Measurements from ENCODE around the gene EHHADH. TPM values are rescaled to one million over a fixed set of nuclear protein-coding genes. Genes with fewer than 3 reads are reported as not detected.
A peak's percentile ranks its signal among the peaks of the same experiment; 100 is the strongest.
"Not testable (repeated sequence)": the region's sequence is repeated elsewhere in the genome, so short reads cannot be mapped to it uniquely, and the experiment has no call there.

EHHADH gene
- total RNA-seq, result 1.1 and 1.7 TPM in 2 replicates

GRCh38 chr3:185253645-185254410, at the start of gene EHHADH:
Gene EHHADH, minus strand, starts transcription at chr3:185254049. Its CDS starts 27 bp downstream, at chr3:185254022.
- CTCF ChIA-PET, result no interaction called here
- H3K27ac Mint-ChIP-seq, result no peak within 1 kb of the TSS

GRCh38 chr3:185299918-185300426, 46.1 kb upstream of the EHHADH start:
- H3K27me3 Mint-ChIP-seq; DNase-seq; H3K36me3 Mint-ChIP-seq (ENCODE audit: low read depth); POLR2A ChIA-PET; CTCF ChIA-PET; H3K9me3 Mint-ChIP-seq: not testable (repeated sequence)
- Mint-ChIP-seq H3K27ac (peak overlapping the region; percentile 57), H3K4me3 (peak overlapping the region; percentile 16), H3K4me1 (peaks cover 13% of the 10 kb centered on the region)
- intact Hi-C loops (cut with micrococcal nuclease), result loop anchor here (5.0 kb wide), 1 partner anchor 48 kb away; the partner anchor contains the start of gene EHHADH
- peak; percentile 86 for ATAC-seq (ENCODE audit: low read depth)

More at GRCh38 chr3:185253645-185254410, at the start of gene EHHADH:
- H3K4me1 Mint-ChIP-seq, result peaks cover 3% of the 10 kb centered on the region
- POLR2A ChIA-PET, result no interaction called here
- no peak for TF ChIP-seq CTCF (IDR thresholded peaks at IDR 0.05)
- ATAC-seq (ENCODE audit: low read depth) (peak; percentile 83), DNase-seq (peak; percentile 24)
- H3K36me3 Mint-ChIP-seq (ENCODE audit: low read depth), result peaks cover 7% of the 10 kb centered on the region
- peak within 1 kb of the TSS; percentile 79 for H3K4me3 Mint-ChIP-seq
- intact Hi-C loops (cut with micrococcal nuclease), result loop anchor here (5.0 kb wide), 1 partner anchor 43 kb away; no protein-coding TSS in a partner anchor
- peaks cover 24% of the 10 kb centered on the region for H3K27me3 Mint-ChIP-seq
- peaks cover 10% of the 10 kb centered on the region for H3K9me3 Mint-ChIP-seq

GRCh38 chr3:185297867-185298266, 44.0 kb upstream of the EHHADH start:
- Mint-ChIP-seq H3K4me3 (no peak overlapping the region), H3K4me1 (peaks cover 13% of the 10 kb centered on the region), H3K27me3 (no peaks in the 10 kb centered on the region), H3K36me3 (ENCODE audit: low read depth) (no peaks in the 10 kb centered on the region), H3K9me3 (peaks cover 4% of the 10 kb centered on the region), H3K27ac (no peak overlapping the region)
- ChIA-PET CTCF (interaction anchor here (1.1 kb wide), 1 partner anchor 10 kb away, joined by 4 read pairs; no protein-coding TSS in a partner anchor), POLR2A (no interaction called here)
- ATAC-seq (ENCODE audit: low read depth), result no peak
- TF ChIP-seq CTCF (IDR thresholded peaks at IDR 0.05), result no peak
- no peak for DNase-seq
- intact Hi-C loops (cut with micrococcal nuclease), result loop anchor here (5.0 kb wide), 1 partner anchor 46 kb away; the partner anchor contains the start of gene EHHADH

GRCh38 chr3:185292238-185292637, 38.4 kb upstream of the EHHADH start:
- POLR2A ChIA-PET, result no interaction called here

GRCh38 chr3:185290266-185290665, 36.4 kb upstream of the EHHADH start:
- peaks cover 11% of the 10 kb centered on the region for H3K36me3 Mint-ChIP-seq (ENCODE audit: low read depth)
- TF ChIP-seq CTCF (IDR thresholded peaks at IDR 0.05), result no peak
- no peak overlapping the region for H3K27ac Mint-ChIP-seq
- no peaks in the 10 kb centered on the region for H3K4me1 Mint-ChIP-seq
- DNase-seq (no peak), ATAC-seq (ENCODE audit: low read depth) (no peak)
- ChIA-PET POLR2A (no interaction called here), CTCF (no interaction called here)
- intact Hi-C loops (cut with micrococcal nuclease), result no loop called here
- no peaks in the 10 kb centered on the region for H3K9me3 Mint-ChIP-seq
- H3K4me3 Mint-ChIP-seq, result no peak overlapping the region
- H3K27me3 Mint-ChIP-seq, result no peaks in the 10 kb centered on the region

More at GRCh38 chr3:185292238-185292637, 38.4 kb upstream of the EHHADH start:
- Mint-ChIP-seq H3K36me3 (ENCODE audit: low read depth) (peaks cover 11% of the 10 kb centered on the region), H3K27ac (no peak overlapping the region), H3K9me3 (no peaks in the 10 kb centered on the region), H3K27me3 (no peaks in the 10 kb centered on the region), H3K4me3 (no peak overlapping the region), H3K4me1 (no peaks in the 10 kb centered on the region)
- CTCF ChIA-PET, result no interaction called here
- ATAC-seq (ENCODE audit: low read depth) (no peak), DNase-seq (no peak)
- intact Hi-C loops (cut with micrococcal nuclease), result no loop called here
- no peak for TF ChIP-seq CTCF (IDR thresholded peaks at IDR 0.05)
